ENCODE measurements around the gene PRKRIP1. TPM values are rescaled to one million over a fixed set of nuclear protein-coding genes. Genes with fewer than 3 reads are reported as not detected.
"Not testable (repeated sequence)": the region's sequence is repeated elsewhere in the genome, so short reads cannot be mapped to it uniquely, and the experiment has no call there.

PRKRIP1 gene
- polyA plus RNA-seq, 1 experiment: 13.1 TPM

- Histone ChIP-seq H3K27ac (ENCODE audit: low read depth, low read length) (no peak overlapping the region), H3K9me3 (ENCODE audit: control insufficient read depth, insufficient read depth, low read length) (no peaks in the 10 kb centered on the region; the same call in 1 of the 2 replicates), H3K4me3 (ENCODE audit: low read depth, low read length) (no peak overlapping the region), H3K27me3 (ENCODE audit: control insufficient read depth, insufficient read depth, low read length) (no peaks in the 10 kb centered on the region)
- CTCF ChIA-PET: no interaction called here
- DNase-seq (ENCODE audit: low read depth, low spot score): no peak
- POLR2A ChIA-PET: no interaction called here
- TF ChIP-seq, protein P1, sequence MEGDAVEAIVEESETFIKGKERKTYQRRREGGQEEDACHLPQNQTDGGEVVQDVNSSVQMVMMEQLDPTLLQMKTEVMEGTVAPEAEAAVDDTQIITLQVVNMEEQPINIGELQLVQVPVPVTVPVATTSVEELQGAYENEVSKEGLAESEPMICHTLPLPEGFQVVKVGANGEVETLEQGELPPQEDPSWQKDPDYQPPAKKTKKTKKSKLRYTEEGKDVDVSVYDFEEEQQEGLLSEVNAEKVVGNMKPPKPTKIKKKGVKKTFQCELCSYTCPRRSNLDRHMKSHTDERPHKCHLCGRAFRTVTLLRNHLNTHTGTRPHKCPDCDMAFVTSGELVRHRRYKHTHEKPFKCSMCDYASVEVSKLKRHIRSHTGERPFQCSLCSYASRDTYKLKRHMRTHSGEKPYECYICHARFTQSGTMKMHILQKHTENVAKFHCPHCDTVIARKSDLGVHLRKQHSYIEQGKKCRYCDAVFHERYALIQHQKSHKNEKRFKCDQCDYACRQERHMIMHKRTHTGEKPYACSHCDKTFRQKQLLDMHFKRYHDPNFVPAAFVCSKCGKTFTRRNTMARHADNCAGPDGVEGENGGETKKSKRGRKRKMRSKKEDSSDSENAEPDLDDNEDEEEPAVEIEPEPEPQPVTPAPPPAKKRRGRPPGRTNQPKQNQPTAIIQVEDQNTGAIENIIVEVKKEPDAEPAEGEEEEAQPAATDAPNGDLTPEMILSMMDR (IDR thresholded peaks at IDR 0.05; ENCODE audit: low read depth, low read length): no peak
Measured at GRCh38 chr7:102452451-102452850, 56.3 kb downstream of the PRKRIP1 start.

GRCh38 chr7:102453319-102453718 is 57.2 kb downstream of the PRKRIP1 start:
- TF ChIP-seq, protein P1 (IDR thresholded peaks at IDR 0.05; ENCODE audit: low read depth, low read length): no peak
- POLR2A ChIA-PET: no interaction called here
- no peak overlapping the region for H3K4me3 ChIP-seq (ENCODE audit: low read depth, low read length)
- CTCF ChIA-PET: no interaction called here
- no peak overlapping the region for H3K27ac ChIP-seq (ENCODE audit: low read depth, low read length)
- DNase-seq (ENCODE audit: low read depth, low spot score): no peak
- H3K9me3 ChIP-seq (ENCODE audit: control insufficient read depth, insufficient read depth, low read length): no peaks in the 10 kb centered on the region; the same call in 1 of the 2 replicates
- no peaks in the 10 kb centered on the region for H3K27me3 ChIP-seq (ENCODE audit: control insufficient read depth, insufficient read depth, low read length)

DNA sequence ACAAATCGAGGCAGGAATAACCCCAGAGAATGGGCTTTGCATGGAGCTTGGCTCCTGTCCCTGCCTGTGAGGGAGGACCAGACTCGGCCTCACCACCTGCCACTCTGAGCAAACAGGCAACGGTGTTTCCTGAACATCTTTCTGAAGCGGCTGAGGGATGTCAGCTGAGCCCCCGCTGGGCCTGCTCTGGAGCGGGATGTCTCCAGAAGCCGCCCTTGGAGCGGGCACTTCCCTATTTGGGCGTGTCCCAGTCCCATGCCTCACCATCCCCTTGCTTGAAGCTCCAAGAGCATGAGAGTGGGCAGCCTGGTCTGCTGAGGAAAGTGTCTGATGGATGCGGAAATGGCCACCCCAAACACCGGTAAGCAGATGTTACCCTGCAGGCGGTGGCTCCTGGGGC is 58.3 kb downstream of the PRKRIP1 start:
- ChIA-PET POLR2A (interaction anchor here (0.9 kb wide), 1 partner anchor 14 kb away, joined by 3 read pairs; no protein-coding TSS in a partner anchor), CTCF (no interaction called here)
- no peaks in the 10 kb centered on the region for H3K27me3 ChIP-seq (ENCODE audit: control insufficient read depth, insufficient read depth, low read length)
- TF ChIP-seq, protein P1 (IDR thresholded peaks at IDR 0.05; ENCODE audit: low read depth, low read length): no peak
- no peaks in the 10 kb centered on the region; the same call in 1 of the 2 replicates for H3K9me3 ChIP-seq (ENCODE audit: control insufficient read depth, insufficient read depth, low read length)
- no peak for DNase-seq (ENCODE audit: low read depth, low spot score)
- H3K4me3 ChIP-seq (ENCODE audit: low read depth, low read length): no peak overlapping the region
- no peak overlapping the region for H3K27ac ChIP-seq (ENCODE audit: low read depth, low read length)

DNA sequence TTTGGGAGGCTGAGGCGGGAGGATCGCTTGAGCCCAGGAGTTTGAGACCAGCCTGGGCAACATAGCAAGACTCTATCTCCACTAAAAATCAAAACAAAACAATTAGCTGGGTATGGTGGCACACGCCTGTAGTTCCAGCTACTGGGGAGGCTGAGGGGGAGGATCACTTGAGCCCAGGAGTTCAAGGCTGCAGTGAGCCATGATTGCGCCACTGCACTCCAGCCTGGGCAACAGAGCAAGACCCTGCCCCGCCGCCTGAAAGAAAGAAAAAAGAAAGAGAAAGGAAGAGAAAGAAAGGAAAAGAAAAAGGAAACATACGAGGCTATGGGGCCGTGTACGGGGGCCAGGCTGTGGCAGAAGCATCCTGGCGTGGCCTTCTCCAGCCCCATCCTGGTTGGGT is 58.8 kb downstream of the PRKRIP1 start:
- H3K4me3 ChIP-seq (ENCODE audit: low read depth, low read length); H3K9me3 ChIP-seq (ENCODE audit: control insufficient read depth, insufficient read depth, low read length); CTCF ChIA-PET; H3K27ac ChIP-seq (ENCODE audit: low read depth, low read length); DNase-seq (ENCODE audit: low read depth, low spot score); H3K27me3 ChIP-seq (ENCODE audit: control insufficient read depth, insufficient read depth, low read length): not testable (repeated sequence)
- POLR2A ChIA-PET: interaction anchor here (0.9 to 1.1 kb wide), 2 partner anchors 15 to 21 kb away, joined by 3 read pairs; no protein-coding TSS in a partner anchor

DNA sequence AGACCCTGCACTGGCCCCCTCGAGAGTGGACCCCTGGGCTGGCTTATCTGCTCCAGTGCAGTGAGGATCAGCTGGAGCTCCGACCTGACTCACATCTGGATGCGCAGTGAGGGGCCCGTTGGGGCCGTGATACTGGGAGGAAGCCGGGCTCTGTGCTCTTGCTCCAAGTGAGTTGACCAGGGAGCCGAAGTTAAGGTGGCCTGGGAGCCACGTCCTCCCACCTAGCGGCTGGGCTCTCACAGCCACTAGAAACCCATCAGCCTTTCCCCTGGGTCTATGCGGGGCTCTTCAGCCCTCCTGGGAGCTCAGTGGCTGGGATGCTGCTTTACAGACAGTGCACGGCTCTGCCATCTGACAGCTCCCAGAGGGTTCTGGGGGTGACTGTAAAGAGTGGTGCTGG is 59.4 kb downstream of the PRKRIP1 start:
- Histone ChIP-seq H3K27me3 (ENCODE audit: control insufficient read depth, insufficient read depth, low read length) (no peaks in the 10 kb centered on the region), H3K9me3 (ENCODE audit: control insufficient read depth, insufficient read depth, low read length) (no peaks in the 10 kb centered on the region; the same call in 1 of the 2 replicates), H3K27ac (ENCODE audit: low read depth, low read length) (no peak overlapping the region), H3K4me3 (ENCODE audit: low read depth, low read length) (no peak overlapping the region)
- no peak for DNase-seq (ENCODE audit: low read depth, low spot score)
- CTCF ChIA-PET: interaction anchor here (1.5 kb wide), 1 partner anchor 12 kb away, joined by 9 read pairs; no protein-coding TSS in a partner anchor
- TF ChIP-seq, protein P1 (IDR thresholded peaks at IDR 0.05; ENCODE audit: low read depth, low read length): no peak
- POLR2A ChIA-PET: interaction anchor here (0.9 to 1.1 kb wide), 2 partner anchors 15 to 22 kb away, joined by 3 read pairs; no protein-coding TSS in a partner anchor

Measured in AG04450 (cell line).